ENCODE results near the gene NHLRC4.
"Not testable (repeated sequence)": the region's sequence is repeated elsewhere in the genome, so short reads cannot be mapped to it uniquely, and the experiment has no call there.

Gene NHLRC4

GRCh38 chr16:586047-586644, 19.3 kb downstream of the NHLRC4 start:
- DNase-seq, result no peak

DNA sequence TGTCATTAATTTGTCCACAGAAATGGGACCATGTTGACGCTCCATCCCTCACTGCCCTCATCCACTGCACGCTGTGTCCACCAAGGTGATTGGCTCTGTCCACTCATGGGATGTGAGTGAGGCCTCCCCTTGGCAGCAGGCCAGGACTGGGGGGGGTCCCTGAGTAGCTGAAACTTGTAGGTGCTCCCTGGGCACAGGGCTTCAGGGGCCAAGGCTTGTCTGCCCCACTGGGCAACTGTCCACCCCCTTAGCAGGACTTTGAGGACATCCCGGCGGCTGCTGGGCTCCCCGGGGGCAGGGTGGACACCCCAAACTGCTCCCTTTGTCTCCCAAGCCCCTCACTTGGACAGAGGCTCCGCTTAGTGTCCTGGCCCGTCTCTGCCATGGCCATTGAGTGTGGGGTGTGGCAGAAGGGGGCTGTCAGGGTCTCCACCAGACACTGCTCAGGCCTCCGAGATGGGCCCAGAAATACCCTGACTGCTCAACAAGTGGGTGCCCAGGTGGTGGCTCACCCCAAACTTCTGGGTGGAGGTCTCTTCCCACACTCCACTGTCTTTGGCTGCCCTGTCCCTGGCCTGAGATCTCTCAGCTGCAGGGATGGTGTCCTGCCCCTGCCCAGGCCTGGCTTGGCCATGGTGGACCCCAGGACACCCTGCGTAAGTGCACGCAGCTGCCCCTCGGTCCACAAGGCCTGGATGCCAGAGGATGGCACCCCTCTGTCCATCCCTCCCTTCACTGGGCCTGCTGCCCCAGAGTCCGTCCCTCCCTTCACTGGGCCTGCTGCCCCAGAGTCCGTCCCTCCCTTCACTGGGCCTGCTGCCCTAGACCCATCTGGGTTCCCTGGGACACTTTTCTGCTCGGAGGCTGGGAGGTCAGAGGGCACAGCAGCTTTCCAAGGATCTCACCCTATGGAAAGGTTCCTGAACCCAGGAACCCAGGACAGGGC, 20.1 kb downstream of the NHLRC4 start:
- peak; percentile 38 for DNase-seq

GRCh38 chr16:588639-588888, 21.8 kb downstream of the NHLRC4 start:
- peak; percentile 68 for DNase-seq

GRCh38 chr16:588889-589657, 22.3 kb downstream of the NHLRC4 start:
- DNase-seq, result peak; percentile 96

DNA sequence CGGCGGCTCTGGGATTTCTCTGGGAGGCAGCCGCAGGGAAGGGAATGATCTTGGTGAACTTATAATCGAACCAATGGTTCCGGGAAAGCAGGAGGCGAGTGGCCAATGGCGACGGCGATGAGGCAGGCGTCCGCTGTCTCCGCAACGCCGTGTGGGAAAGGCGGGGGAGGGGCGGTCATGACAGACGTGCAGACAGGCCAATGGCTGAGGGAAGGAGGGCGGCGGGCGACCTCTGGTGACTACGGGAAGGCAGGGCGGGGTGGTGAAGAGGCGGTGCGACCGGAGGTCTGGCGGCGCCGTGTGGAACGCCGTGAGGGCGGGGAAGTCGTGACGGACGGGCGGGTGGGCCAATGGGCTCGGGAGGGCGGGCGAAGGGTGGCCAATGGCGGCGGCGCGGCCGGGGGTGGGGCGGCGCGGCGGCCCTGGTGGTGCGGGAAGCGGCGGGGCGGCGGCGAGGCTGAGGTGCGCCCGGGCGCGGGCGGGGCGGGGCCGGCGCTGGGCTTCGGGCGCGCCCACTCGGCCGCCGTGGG, 22.9 kb downstream of the NHLRC4 start, which contains the start of gene RAB40C:
Gene RAB40C (plus strand): TSS at position 409 of the 530 bp plus-strand sequence. CDS start 226 bp downstream, outside the sequence.
- peak; percentile 99 for DNase-seq

DNA sequence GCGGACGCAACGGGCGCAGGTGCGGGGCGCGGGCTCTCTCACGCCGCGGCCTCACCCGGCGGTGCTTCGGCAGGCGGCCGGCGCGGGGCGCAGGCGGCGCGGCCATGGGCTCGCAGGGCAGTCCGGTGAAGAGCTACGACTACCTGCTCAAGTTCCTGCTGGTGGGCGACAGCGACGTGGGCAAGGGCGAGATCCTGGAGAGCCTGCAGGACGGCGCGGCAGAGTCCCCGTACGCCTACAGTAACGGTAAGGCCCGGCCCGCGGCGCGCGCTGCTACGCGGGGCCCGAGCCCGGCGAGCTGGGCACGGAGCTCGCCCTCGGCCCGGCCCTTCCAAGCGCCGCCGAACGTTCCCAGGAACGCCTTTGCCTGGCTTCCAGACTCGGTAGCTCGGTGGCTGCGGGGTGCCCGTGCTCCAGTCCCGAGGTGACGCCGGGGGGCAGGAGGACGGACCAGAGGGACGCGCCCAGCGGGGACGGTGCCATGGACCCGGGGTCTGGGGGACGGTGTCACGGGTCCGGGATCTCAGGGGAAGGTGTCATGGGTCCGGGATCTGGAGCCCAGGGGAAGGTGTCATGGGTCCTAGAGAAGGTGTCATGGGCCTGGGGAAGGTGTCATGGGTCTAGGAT, 23.5 kb downstream of the NHLRC4 start:
- no peak for DNase-seq

DNA sequence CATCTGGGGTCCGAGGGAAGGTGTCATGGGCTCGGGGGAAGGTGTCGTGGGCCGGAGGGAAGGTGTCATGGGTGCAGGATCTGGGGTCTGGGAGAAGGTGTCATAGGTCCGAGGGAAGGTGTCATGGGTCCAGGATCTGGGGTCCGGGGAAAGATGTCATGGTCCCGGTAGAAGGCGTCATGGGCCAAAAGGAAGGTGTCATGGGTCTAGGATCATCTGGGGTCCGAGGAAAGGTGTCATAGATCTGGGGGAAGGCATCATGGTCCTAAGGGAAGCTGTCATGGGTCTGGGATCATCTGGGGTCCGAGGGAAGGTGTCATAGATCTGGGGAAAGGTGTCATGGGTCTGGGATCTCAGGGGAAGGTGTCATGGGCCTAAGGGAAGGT, 24.0 kb downstream of the NHLRC4 start:
- DNase-seq, result no peak

- DNase-seq, result no peak
Measured at GRCh38 chr16:591231-591630, 24.4 kb downstream of the NHLRC4 start.

GRCh38 chr16:591892-592517, 25.2 kb downstream of the NHLRC4 start:
- peak; percentile 50 for DNase-seq

- DNase-seq, result peak; percentile 91
Measured at GRCh38 chr16:592518-593306, 25.9 kb downstream of the NHLRC4 start.

GRCh38 chr16:593406-593805, 26.6 kb downstream of the NHLRC4 start:
- DNase-seq, result peak; percentile 93

- DNase-seq, result no peak
Measured at GRCh38 chr16:593807-594206, 27.0 kb downstream of the NHLRC4 start.

- no peak for DNase-seq
Measured at GRCh38 chr16:595094-595528, 28.3 kb downstream of the NHLRC4 start.

DNA sequence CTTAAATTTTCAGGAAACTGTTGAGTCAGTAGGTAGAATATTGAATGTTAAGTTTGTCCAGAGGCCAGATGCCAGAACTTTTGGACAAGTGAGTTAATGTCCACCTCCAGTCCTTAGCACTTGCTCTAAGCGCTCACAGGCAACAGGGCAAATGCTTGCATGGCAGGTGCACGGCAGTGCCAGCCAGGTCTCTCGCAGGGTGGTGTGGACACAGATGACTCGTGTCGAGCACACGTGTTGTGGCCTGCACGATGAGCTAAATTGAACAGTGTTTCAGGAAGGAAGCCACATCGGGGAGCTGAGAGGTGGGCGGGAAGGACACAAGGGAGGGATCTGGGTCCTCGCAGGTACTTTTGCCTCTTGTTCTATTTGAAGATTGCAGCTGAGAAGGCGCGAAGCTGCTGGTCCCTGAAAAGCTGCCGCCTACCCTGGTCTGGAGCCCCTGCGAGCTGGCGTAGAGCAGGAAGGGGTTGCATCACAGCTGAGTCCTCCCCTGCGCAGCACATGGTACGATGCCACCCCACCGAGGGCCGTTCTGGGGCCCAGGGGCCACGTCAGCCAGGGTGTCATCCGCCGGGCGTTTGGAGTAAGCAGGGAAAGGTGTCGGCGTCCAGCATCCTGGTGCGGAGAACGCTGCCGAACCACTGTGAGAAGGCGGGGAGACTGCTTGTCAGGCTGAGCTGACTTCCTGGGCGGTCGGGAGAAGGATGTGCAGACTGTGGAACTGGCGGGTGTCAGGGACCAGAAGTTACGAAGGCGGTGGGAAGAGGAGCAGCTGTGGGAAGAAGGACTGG, 29.3 kb downstream of the NHLRC4 start:
- DNase-seq, result peak; percentile 46

- DNase-seq, result no peak
Measured at GRCh38 chr16:596736-597060, 29.9 kb downstream of the NHLRC4 start.

DNA sequence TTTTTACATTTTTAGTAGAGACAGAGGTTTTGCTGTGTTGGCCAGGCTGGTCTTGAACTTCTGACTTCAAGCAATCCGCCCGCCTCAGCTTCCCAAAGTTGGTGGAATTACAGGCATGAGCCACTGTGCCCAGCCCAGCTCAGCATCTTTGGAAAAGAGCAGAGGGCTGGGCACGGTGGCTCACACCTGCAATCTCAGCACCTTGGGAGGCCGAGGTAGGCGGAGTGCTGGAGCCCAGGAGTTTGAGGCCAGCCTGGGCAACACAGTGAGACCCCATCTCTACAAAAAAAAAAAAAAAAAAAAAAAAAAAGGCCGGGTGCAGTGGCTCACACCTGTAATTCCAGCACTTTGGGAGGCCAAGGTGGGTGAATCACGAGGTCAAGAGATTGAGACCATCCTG, 30.9 kb downstream of the NHLRC4 start:
- not testable (repeated sequence) for DNase-seq

- no peak for DNase-seq
Measured at GRCh38 chr16:598823-599739, 32.3 kb downstream of the NHLRC4 start.

GRCh38 chr16:600781-601180, 34.0 kb downstream of the NHLRC4 start:
- peak; percentile 30 for DNase-seq

GRCh38 chr16:603933-604332, 37.1 kb downstream of the NHLRC4 start:
- DNase-seq, result no peak
